Activated CD4-positive, alpha-beta T cell treated with anti-CD3 and anti-CD28 coated beads for 4 hours (primary cell): ENCODE results near the gene ERGIC2.
A peak's percentile ranks its signal among the peaks of the same experiment; 100 is the strongest.
"Not testable (repeated sequence)": the region's sequence is repeated elsewhere in the genome, so short reads cannot be mapped to it uniquely, and the experiment has no call there.

ENCODE experiments used
- DNase-seq, 2 donors: peaks; one replicate each; pipeline ENCODE4 v3.0.0-alpha.2; 2020

Gene ERGIC2, protein sequence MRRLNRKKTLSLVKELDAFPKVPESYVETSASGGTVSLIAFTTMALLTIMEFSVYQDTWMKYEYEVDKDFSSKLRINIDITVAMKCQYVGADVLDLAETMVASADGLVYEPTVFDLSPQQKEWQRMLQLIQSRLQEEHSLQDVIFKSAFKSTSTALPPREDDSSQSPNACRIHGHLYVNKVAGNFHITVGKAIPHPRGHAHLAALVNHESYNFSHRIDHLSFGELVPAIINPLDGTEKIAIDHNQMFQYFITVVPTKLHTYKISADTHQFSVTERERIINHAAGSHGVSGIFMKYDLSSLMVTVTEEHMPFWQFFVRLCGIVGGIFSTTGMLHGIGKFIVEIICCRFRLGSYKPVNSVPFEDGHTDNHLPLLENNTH

DNA sequence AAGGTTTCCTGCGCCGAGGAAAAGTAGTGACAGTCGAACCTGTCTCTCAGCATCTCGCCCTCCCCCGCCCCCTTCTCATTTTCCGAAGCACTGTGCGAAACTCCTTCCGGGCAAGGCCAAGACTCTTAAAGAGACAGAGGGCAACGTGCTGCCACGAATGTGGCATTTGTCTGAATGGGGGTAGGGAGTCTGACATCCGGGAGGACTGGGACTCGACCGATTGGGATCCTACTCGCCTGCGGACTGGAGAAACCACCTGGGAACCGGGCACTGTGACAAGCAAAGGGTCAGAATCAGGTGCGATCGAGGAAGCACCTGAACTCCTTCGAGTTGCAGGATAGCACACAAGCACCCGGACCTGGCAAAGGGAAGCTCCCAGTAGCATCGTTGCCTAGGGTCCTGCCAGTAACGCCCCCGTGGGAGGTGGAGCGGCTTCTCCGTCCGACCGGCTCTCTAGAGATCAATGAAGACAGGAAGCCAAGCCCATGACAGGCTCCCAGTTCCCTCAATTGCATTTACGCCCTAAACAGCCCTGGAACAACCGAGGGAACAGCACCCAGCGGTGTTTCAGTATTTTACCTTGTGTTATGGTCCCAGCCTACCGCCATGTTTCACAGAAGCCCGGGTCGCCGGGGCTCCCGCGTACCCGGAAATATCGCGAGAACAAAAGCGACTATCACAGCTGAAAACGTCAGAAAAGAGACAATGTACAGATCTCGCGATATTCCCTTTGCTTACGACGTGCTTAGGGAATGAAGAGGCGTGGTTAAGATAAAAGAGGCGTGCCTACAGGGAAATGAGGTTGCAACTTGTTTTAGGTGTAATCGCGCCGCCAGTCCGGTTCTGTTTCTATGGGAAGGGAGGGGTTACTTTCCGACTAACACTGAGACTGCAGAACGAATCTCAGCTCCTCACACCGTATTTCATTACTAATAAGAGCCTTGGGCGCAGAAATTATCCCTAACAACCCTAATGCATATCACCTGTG, at the start of gene ERGIC2:
ERGIC2 (minus strand) TSS at position 637 of the 988 bp plus-strand sequence. CDS start 9,539 bp downstream, outside the sequence.
- peak; percentile 88 to 92 for DNase-seq

DNA sequence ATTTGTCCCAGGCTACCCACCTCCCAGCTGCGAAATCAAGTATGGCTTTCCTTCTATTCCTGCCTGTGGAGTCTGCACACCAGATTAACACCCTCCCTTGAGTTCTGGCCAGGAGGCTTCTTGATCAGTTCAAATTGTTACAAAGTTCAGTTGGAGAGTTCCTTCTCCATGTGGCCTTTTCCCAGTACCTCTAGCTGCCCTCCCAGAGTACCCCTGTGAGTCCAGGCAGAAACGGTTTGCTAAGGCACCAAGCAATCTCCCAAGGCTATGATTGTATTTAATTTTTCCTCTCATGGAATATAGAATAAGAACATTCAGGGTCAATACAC, 49.7 kb upstream of the ERGIC2 start:
- DNase-seq = no peak

DNA sequence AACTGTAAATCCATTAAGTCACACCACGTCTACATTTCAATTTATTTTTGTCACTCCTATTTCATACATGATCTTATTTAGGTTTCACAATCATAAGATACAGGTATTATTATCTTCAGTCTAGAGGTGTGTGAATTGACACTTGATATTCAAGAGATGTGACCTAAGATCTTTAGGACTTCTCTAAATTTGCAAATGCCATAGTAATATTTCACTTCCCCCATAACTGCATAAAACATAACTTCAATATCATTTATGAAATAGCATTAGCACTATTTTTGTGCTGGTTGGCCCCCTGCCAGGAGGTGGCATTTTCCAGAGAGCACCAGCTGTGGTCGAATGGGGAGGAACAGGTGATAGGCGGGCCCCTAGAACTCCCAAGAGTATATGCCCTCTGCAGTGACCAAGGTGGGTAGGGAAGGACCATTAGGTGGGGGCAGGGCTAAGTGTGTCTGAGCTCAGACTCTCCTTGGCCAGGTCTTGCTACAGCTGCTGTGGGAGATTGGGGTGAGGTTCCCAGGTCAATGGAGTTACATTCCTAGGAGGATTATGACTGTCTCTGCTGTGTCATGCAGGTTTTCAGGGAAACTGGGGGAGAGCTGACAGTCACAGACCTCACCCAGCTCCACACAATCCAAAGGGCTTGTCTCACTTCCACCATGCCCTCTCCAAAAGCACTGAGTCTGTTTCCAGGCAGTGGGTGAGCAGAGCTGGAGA, 49.2 kb upstream of the ERGIC2 start:
- no peak for DNase-seq

DNA sequence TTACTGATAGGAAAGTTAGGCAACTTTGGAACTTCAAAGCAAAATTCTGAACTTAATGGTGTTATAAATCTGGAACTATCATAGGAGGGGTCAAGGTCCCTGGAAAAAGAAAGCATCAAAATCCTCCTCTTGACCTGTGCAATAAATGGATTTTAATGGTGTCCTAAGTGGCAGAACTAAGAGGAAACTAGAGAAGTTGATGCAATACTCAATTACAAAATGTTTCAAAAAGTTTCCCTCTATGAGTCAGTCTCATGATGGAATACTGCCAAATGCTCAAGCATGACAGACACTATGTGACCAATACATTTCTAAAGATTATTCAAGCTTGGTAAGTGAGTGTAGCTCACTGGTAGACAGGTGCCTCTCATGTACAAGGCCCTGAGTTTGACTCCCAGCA, 47.7 kb upstream of the ERGIC2 start:
- no peak for DNase-seq

DNA sequence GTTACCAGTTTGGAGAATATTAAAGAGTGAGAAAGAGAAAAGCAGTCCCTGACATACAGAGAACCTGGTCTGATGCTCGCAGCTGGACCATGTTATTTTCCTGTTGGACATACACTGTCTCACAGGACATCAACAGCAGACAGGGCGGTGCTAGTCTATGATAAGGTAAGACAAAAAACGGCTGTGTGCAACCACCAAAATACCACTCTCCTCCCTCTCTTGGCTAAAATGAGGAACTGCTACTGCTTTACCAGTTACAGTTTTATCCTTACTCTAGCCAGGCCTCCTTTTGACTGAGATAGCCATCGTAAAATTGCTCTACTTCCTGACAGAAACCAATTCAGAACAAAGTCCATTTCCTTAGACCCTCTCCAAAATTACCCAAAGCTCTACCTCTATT, 47.0 kb upstream of the ERGIC2 start:
- DNase-seq = no peak

DNA sequence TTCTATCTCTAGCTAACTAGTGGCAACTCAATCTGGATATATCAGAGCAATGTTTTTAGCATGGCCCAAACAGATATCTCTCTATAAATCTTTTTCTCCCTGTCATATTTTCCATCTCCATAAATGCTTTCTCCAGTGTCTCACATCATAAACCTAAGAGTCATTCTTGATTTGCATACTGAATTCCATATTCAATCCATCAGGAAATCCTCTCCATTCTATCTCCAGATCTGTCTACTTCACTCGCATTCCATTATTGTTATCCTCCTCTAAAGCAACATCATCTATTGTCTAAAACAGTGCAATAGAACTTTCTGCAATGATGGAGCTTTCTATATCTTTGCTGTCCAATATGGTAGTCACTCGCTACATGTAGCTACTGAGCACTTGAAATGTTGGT, 45.5 kb upstream of the ERGIC2 start:
- no peak for DNase-seq

DNA sequence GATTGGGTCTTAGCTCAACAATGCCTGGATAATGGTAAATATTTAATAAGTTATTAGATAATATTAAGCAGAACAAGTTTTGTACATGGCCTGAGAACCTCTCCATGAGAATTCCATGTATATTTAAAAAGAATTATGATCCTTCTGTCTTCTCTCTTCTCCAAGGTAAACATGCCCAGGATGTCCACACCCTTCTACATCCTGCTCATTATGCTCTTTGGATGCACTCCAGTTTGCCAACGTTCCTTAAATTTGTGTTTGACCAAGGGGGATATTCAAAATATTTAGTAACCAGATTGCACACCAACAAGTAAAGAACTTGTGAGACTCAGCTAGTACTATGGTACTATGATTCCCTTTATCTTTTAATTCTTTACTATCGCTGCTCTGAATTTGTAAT, 44.8 kb upstream of the ERGIC2 start:
- DNase-seq = no peak

DNA sequence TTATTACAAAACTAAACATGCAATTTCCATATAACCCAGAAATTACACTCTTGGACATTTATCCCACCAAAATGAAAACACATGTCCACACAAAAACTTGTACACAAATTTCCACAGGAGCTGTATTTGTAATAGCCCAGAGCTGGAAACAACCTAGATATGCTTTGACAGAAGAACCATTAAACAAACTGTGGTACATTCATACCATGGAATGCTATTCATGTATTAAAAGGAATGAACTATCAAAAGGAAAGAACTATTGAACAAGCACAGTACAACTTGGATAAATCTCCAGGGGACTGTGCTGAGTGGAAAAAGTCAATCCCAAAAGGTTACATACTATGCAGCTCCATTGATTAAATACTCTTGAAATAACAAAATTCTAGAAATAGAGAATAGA, 35.8 kb upstream of the ERGIC2 start:
- no peak for DNase-seq

DNA sequence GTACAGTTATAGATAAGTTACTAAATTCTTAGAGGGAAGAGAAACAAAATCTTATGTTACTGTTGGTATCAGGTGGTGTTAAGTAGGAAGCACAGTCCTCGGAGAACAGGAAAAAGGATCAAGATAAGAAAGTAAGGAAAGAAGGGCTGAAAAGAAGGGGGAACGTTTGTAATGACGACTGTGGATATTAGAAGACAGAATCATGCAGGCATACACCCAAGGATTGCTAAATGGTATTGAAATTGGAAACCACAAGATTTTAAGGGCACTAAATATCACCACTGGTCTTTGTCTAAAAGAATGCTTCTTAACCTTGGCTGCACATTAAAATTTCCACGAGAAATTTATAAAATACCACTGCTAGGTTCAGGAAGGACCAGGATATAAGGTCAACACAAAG, 34.1 kb upstream of the ERGIC2 start:
- DNase-seq = no peak

DNA sequence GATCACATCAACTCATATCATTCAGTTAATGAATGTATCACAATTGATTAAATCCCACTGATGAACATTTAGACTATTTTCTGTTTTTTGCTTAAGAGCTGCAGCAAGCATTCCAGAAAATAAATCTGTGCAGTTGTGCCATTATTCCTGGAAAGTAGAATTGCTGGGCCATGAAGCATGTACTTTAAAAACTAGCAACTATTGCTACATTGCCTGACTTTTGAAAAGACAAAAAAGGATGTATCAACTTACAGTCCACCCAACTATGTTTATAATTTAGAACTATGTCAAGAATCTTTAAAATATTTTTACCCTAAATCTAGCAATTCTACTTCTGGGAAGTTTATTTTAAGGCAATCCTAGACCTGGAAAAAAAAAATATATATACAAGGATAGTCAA, 33.4 kb upstream of the ERGIC2 start:
- no peak for DNase-seq

DNA sequence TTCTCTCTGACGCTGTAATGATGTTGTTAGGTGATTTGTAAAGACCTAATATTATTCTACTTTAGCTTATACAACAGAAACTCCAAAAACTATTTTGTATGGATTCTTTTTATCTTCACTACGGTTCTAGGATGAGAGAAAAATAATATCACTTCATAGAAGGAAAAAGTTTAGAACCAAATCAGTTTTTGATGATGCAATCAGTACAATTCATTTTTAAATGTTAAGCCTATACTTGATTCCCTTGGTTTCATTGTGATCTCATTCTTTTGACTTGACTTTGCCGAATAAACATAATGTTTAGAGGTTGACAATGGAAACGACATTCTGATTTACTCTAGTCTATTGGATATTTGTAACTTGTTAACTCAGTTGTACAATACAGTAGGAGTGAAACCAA, 24.6 kb upstream of the ERGIC2 start:
- DNase-seq = no peak

DNA sequence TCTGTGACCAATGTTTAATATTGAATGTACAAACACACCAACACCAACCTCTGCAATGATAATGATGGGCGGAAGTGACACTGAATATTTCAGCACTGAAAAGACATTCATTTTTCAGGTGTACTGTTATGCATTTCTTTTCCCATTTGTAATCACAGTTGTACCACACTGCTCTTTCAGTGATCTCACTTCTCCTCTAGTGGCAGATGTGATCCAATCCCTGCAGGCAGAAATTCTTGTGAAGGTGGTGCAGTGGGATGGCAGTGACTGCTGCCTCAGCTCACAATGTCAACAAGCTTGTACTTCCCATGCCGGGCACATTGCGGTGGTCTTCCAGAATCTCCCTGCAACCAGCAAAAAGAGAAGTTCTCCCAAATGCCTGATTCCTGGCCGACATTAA, 23.0 kb upstream of the ERGIC2 start:
- no peak for DNase-seq

DNA sequence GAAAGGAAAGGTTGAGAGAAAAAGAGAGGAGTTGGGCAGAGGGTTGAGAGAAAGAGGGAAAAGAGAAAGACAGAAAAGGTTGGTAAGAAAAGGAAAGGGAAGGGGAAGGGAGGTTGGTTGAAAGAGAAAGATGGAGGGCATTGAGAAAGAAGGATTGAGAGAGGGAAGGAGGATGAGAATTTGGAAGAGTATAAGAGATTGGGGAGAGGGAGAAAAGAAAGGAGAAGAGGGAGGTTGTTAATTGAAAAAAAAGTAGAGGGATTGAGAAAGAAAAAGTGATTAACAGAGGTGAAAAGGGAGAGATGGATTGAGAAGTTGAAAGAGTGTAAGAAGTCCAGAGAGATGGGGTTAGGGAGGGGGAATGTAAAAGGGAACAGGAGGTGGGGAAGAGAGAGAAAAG, 21.5 kb upstream of the ERGIC2 start:
- no peak for DNase-seq

DNA sequence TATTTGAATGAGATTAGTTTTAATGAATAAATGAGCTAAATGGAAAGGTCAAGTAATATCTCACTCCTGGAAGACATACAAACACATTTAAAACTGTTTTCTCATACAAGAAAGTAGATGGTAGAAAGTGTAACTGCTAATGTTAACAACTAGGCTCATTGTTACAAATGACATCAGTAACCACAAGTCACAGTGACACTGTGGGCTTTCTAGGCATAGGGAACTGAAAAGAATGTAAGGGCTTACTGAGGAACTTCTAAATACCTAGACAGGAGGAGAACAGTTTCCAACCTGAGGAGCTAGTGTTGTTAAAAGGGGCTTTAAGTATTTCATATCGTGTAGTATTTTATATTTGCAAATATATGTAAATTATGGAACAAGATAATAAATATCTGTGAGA, 17.5 kb upstream of the ERGIC2 start:
- no peak for DNase-seq

DNA sequence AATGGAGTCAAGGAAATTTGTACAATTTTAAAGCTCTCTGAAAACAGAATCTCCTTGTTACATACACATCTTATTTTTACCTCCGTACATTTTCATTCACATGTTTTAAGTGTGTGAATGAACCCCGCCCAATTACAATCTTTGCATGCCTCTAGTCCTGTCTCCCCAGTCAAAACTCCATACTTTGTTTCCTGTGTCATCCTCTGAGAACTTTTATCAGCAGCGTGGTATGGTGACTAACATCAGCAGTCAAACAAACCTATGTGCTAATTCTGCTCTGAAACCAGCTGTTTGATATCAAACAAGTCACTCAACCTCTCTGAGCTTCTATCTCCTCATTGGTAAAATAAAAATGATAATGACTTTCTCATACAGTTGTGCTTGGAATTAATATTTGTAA, 15.8 kb upstream of the ERGIC2 start:
- no peak for DNase-seq

DNA sequence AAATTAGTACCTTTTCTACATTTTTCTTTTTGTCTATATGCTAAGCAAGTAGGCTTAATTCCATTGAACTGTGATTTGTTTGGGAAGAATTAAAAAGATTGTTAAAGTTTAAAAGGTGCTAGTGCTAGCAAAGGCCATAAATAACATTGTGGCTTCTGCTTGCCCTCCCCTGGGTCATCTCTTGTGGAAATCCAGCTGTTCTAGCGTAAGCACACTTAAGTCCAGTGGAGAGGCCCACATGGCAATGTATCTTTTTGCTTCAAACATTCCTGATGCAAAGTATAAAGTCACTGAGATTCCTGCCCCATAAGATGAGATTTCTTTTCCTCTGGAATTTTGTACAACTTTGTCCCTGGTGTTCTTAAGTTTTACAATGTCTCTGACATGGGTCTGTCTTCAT, 14.4 kb upstream of the ERGIC2 start:
- DNase-seq = no peak

DNA sequence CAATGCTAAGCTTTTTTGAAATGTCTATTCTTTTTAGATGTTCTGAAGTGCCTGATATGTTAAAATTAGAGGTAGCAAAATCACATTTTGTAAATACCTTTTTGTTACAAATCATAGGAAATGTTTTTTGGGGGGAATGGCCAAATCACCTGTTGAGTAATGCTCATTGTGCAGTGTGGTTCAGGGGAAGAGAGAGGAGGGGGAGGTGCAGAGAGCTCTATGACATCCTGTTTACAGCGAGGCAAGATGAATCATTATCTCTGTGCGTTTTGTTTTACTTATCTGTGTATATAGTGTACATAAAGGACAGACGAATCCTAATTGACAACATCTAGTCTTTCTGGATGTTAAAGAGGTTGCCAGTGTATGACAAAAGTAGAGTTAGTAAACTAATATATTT, 9.4 kb upstream of the ERGIC2 start:
- DNase-seq = peak; percentile 41 to 53

DNA sequence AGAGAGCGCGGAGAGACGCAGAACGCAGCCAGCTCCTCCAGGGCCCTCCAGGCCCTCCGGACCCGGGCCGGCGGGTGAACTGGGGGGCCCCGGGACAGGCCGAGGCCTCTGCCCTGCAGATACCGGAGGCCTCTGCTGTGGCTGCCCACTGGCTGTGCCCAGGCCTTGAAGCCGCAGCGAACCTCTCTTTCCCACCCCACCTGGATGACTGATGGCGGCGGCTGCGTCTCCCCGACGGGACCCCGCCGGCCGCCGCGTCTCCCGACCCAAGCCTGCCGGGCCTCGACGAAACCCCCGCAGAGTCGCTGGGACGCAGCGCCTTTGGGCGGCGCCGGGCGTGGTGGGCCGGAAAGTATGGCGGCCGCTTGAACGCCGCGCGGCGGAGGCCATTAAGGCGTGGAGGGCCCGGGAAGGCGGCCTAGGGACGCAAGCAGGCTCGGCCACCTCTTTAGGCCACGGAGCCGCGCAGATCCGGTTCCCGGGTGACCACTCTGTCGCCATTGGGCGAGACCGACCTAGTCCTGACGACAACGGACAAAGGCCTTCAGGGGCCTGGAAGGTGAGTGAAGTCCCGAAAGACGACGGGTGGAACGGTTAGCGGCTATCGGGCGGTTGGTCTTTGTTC, 8.4 kb upstream of the ERGIC2 start:
- DNase-seq = no peak

DNA sequence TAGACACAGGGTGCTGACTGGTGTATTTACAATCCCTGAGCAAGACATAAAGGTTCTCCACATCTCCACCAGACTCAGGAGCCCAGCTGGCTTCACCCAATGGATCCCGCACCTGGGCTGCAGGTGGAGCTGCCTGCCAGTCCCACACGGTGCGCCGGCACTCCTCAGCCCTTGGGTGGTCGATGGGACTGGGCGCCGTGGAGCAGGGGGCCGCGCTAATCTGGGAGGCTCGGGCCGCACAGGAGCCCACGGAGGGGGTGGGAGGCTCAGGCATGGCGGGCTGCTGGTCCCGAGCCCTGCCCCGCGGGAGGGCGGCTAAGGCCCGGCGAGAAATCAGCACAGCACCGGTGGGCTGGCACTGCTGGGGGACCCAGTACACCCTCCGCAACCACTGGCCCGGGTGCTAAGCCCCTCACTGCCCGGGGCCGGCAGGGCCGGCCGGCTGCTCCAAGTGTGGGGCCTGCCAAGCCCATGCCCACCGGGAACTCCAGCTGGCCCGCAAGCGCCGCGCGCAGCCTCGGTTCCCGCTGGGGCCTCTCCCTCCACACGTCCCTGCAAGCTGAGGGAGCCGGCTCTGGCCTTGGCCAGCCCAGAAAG, 5.2 kb upstream of the ERGIC2 start:
- DNase-seq = not testable (repeated sequence)

DNA sequence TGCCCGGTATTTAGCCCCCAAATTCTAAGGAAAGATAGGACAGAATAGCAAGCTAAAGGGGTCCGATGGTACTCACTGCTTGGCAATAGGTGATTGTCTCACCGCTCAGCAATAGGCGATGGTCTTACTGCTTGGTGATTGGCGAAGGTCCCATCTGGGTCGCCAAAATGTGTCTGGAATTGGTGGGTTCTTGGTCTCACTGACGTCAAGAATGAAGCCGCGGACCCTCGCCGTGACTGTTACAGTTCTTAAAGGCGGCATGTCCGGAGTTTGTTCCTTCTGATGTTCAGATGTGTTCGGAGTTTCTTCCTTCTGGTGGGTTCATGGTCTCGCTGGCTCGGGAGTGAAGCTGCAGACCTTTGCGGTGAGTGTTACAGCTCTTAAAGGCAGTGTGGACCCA, 4.2 kb upstream of the ERGIC2 start:
- not testable (repeated sequence) for DNase-seq

DNA sequence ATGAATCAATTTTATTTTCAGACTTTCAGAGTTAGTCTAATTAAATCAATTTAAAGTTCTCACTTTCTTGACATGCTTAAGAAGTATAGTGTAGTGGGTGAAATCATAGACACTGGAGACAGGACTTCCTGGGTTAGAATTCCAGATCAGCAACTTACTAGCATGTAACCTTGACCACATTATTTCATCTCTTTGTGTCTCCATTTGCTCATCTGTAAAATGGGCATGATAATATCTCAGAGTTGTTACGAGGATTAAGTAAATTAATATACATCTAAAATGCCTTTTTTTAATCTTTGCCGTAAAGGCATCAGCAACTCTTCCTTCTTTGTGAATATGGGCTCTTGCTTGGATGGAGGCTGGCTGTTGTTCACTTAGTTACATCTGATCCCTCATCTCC, 1.3 kb upstream of the ERGIC2 start:
- no peak for DNase-seq

DNA sequence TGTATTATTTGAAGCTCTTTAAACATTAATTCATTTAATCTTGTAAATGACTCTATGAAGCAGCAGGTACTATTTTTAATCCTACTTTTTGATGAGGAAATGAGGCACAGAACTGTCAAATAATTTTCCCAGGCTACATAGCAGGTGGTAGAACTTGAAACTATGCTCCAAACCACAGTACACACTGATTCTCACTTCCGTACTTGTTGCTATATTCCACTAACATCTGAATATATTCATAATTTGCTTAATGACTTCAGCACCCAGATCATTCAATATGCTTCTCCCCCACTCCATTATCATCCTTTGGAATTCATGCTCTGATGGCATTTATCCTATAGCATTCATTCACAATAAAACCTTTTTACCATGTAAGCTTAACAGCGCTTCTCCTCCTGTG, 4.9 kb downstream of the ERGIC2 start:
- no peak for DNase-seq

DNA sequence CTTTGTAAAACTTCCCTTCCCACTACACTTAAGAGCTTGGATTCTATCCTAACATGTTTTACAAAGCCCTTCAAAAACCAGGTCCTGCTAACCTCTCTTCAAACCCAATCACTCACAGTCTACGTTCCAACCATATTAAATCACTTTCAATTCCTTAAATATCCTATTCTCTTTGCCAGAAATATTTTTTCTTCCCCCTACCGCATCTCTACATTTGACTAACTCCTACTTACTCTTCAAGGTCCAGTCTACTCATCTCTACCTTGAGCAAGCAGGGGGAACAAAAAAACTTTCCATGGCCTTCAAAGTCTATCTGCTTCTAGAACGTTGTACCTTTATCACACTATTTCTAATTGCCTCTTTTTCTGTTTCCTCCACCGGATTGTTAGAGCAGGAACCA, 6.1 kb downstream of the ERGIC2 start:
- DNase-seq = no peak
